Measurements from ENCODE around the gene OR7G3.

- no peak for TF ChIP-seq CTCF (conservative IDR thresholded peaks at IDR 0.05; ENCODE audit: low read length)
- TF ChIP-seq EZH2phosphoT487 (IDR thresholded peaks at IDR 0.05; ENCODE audit: borderline replicate concordance, low read depth, low read length) = no peak
These were observed 4.2 kb upstream of the OR7G3 start for GRCh38 chr19:9130965-9131364.
